Fibroblast of the conjunctiva (primary cell): ENCODE results near the gene TULP4.
A peak's percentile ranks its signal among the peaks of the same experiment; 100 is the strongest.
"Not testable (repeated sequence)": the region's sequence is repeated elsewhere in the genome, so short reads cannot be mapped to it uniquely, and the experiment has no call there.

Experiments
- DNase-seq: peaks from one replicate; pipeline ENCODE4 v3.0.0-alpha.2; 2010; ENCODE audit warnings: low read depth

Gene TULP4

GRCh38 chr6:158391276-158391675 is 79.0 kb downstream of the TULP4 start:
- no peak for DNase-seq

GRCh38 chr6:158391977-158392376 is 79.7 kb downstream of the TULP4 start:
- not testable (repeated sequence) for DNase-seq

GRCh38 chr6:158396136-158396535 is 83.9 kb downstream of the TULP4 start:
- DNase-seq: no peak

GRCh38 chr6:158397578-158397977 is 85.3 kb downstream of the TULP4 start:
- no peak for DNase-seq

GRCh38 chr6:158398252-158399024 is 86.2 kb downstream of the TULP4 start:
- DNase-seq: no peak

GRCh38 chr6:158399040-158399700 is 86.9 kb downstream of the TULP4 start:
- DNase-seq: no peak

GRCh38 chr6:158402184-158402583 is 89.9 kb downstream of the TULP4 start:
- no peak for DNase-seq

GRCh38 chr6:158405321-158405831 is 93.1 kb downstream of the TULP4 start:
- DNase-seq: not testable (repeated sequence)

GRCh38 chr6:158405933-158406332 is 93.7 kb downstream of the TULP4 start:
- no peak for DNase-seq

GRCh38 chr6:158406736-158407135 is 94.5 kb downstream of the TULP4 start:
- no peak for DNase-seq

- no peak for DNase-seq
Measured at GRCh38 chr6:158408013-158408412, 95.7 kb downstream of the TULP4 start.

GRCh38 chr6:158408552-158409130 is 96.4 kb downstream of the TULP4 start:
- peak; percentile 73 for DNase-seq

- DNase-seq: no peak
Measured at GRCh38 chr6:158409451-158409850, 97.2 kb downstream of the TULP4 start.

- DNase-seq: no peak
Measured at GRCh38 chr6:158410784-158411183, 98.5 kb downstream of the TULP4 start.

GRCh38 chr6:158411998-158412397 is 99.7 kb downstream of the TULP4 start:
- DNase-seq: no peak

GRCh38 chr6:158413028-158413427 is 100.8 kb downstream of the TULP4 start:
- DNase-seq: no peak

GRCh38 chr6:158413814-158414565 is 101.7 kb downstream of the TULP4 start:
- DNase-seq: no peak

- DNase-seq: no peak
Measured at GRCh38 chr6:158414851-158415262, 102.6 kb downstream of the TULP4 start.

- no peak for DNase-seq
Measured at GRCh38 chr6:158415666-158416065, 103.4 kb downstream of the TULP4 start.

- DNase-seq: no peak
Measured at GRCh38 chr6:158416883-158417759, 104.9 kb downstream of the TULP4 start.

GRCh38 chr6:158417760-158418098 is 105.5 kb downstream of the TULP4 start:
- DNase-seq: no peak
